ENCODE measurements around the gene SLC24A4.

The SLC24A4 gene

GRCh38 chr14:92404018-92404417, 81.1 kb downstream of the SLC24A4 start:
- no CpG with 5 or more reads among the region's 4 CpGs for WGBS, 2 donors (ENCODE audit: extremely low coverage in 2 of 2, insufficient read length in 2 of 2, insufficient replicate concordance in 1 of 2)
- Histone ChIP-seq H4K8ac (ENCODE audit: low read depth, low read length) (no peak overlapping the region), H3K27me3 (ENCODE audit: control insufficient read depth in 3 of 3, insufficient read depth in 3 of 3, low read depth in 1 of 3, low read length in 3 of 3) (peaks cover 0 to 6% (median 0%) of the 10 kb centered on the region in 3 experiments), H2AK5ac (ENCODE audit: low read depth, low read length) (no peak overlapping the region), H3K14ac (ENCODE audit: low read length) (no peak overlapping the region), H3K4me2 (ENCODE audit: insufficient read depth, low read length, poor library complexity, severe bottlenecking) (no peak overlapping the region), H3K27ac (replicated peaks; ENCODE audit: low read length) (no peak overlapping the region), H3K9ac (ENCODE audit: low read depth, low read length, poor library complexity) (no peak overlapping the region), H3K79me1 (ENCODE audit: low read depth, low read length) (no peaks in the 10 kb centered on the region), H2BK120ac (ENCODE audit: low read depth, low read length) (no peak overlapping the region), H2AFZ (ENCODE audit: low read length) (no peak overlapping the region), H3K18ac (ENCODE audit: low read length) (no peak overlapping the region), H3K23ac (ENCODE audit: low read depth, low read length, poor library complexity) (no peak overlapping the region), H2BK5ac (ENCODE audit: low read length) (no peak overlapping the region), H3K36me3 (replicated peaks in 1 of 2; ENCODE audit: control insufficient read depth in 2 of 2, insufficient read depth in 2 of 2, low read length in 2 of 2) (no peaks in the 10 kb centered on the region), H3K4ac (ENCODE audit: low read length) (no peak overlapping the region), H2BK15ac (ENCODE audit: low read length) (no peak overlapping the region), H3K4me3 (ENCODE audit: low read length in 2 of 2) (no peak overlapping the region), H3K9me3 (replicated peaks in 1 of 2; ENCODE audit: control insufficient read depth in 2 of 2, insufficient read depth in 1 of 2, low read depth in 1 of 2, low read length in 2 of 2) (peaks cover 0 to 5% of the 10 kb centered on the region in 2 donors), H4K91ac (ENCODE audit: low read depth, low read length, poor library complexity) (no peak overlapping the region), H2BK12ac (ENCODE audit: low read length) (no peak overlapping the region), H3K4me1 (ENCODE audit: control insufficient read depth in 2 of 2, insufficient read depth in 1 of 2, low read depth in 1 of 2, low read length in 2 of 2) (no peaks in the 10 kb centered on the region)
- DNase-seq (ENCODE audit: low spot score): no peak

DNA sequence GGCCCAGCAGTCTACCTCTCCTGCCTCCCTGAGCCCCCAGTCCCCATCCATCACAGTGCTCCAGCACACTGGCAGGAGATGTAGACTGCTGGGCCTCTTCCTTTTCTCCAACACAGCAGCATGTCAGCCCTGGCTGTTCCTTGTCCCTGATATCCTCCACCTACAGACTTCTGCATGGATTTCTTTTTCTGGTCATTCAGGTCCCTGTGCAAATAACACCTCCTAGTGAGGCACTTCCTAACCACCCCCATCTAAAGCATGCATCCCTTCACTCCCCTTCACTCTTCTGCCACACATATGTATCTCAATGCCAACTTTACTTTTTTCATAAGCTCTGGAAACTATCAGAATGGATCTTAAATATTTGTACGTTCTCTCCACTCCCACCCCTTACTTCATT, 81.5 kb downstream of the SLC24A4 start:
- no peak overlapping the region for H3K9ac ChIP-seq (ENCODE audit: low read depth, low read length, poor library complexity)
- no peaks in the 10 kb centered on the region for H3K36me3 ChIP-seq (replicated peaks in 1 of 2; ENCODE audit: control insufficient read depth in 2 of 2, insufficient read depth in 2 of 2, low read length in 2 of 2)
- H3K9me3 ChIP-seq (replicated peaks in 1 of 2; ENCODE audit: control insufficient read depth in 2 of 2, insufficient read depth in 1 of 2, low read depth in 1 of 2, low read length in 2 of 2): peaks cover 0 to 5% of the 10 kb centered on the region in 2 donors
- no peak overlapping the region for H3K18ac ChIP-seq (ENCODE audit: low read length)
- DNase-seq (ENCODE audit: low spot score): no peak
- H2AFZ ChIP-seq (ENCODE audit: low read length): no peak overlapping the region
- H3K4ac ChIP-seq (ENCODE audit: low read length): no peak overlapping the region
- H3K4me1 ChIP-seq (ENCODE audit: control insufficient read depth in 2 of 2, insufficient read depth in 1 of 2, low read depth in 1 of 2, low read length in 2 of 2): no peaks in the 10 kb centered on the region
- no CpG with 5 or more reads among the region's 1 CpG for WGBS, 2 donors (ENCODE audit: extremely low coverage in 2 of 2, insufficient read length in 2 of 2, insufficient replicate concordance in 1 of 2)
- H3K14ac ChIP-seq (ENCODE audit: low read length): no peak overlapping the region
- no peak overlapping the region for H4K91ac ChIP-seq (ENCODE audit: low read depth, low read length, poor library complexity)
- no peak overlapping the region for H2BK5ac ChIP-seq (ENCODE audit: low read length)
- H3K27ac ChIP-seq (replicated peaks; ENCODE audit: low read length): no peak overlapping the region
- H2BK12ac ChIP-seq (ENCODE audit: low read length): no peak overlapping the region
- H2AK5ac ChIP-seq (ENCODE audit: low read depth, low read length): no peak overlapping the region
- H3K23ac ChIP-seq (ENCODE audit: low read depth, low read length, poor library complexity): no peak overlapping the region
- H3K4me3 ChIP-seq (ENCODE audit: low read length in 2 of 2): no peak overlapping the region
- H4K8ac ChIP-seq (ENCODE audit: low read depth, low read length): no peak overlapping the region
- no peak overlapping the region for H3K4me2 ChIP-seq (ENCODE audit: insufficient read depth, low read length, poor library complexity, severe bottlenecking)
- H3K27me3 ChIP-seq (ENCODE audit: control insufficient read depth in 3 of 3, insufficient read depth in 3 of 3, low read depth in 1 of 3, low read length in 3 of 3): peaks cover 0 to 4% (median 0%) of the 10 kb centered on the region in 3 experiments
- no peaks in the 10 kb centered on the region for H3K79me1 ChIP-seq (ENCODE audit: low read depth, low read length)
- H2BK120ac ChIP-seq (ENCODE audit: low read depth, low read length): no peak overlapping the region
- no peak overlapping the region for H2BK15ac ChIP-seq (ENCODE audit: low read length)

DNA sequence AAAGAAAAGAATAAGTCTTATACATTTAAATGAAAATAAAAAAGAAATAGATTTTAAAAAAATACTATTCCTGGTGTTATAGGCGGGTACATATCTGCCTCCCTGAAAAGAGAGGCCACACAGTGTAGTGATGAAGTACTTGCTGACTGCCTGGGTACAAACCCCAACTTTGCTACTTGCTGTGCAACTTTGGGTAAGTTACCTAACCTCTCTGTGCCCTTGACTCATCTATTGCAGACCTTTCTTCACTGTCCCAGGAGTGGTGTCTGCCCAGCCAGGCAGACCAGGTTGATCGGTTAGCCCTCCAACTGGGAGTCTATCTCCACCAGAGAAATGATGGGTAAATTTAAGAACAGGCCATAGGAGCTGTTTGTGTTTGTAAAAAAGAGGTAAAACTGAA, 82.0 kb downstream of the SLC24A4 start:
- H2BK12ac ChIP-seq (ENCODE audit: low read length): no peak overlapping the region
- H3K9me3 ChIP-seq (replicated peaks in 1 of 2; ENCODE audit: control insufficient read depth in 2 of 2, insufficient read depth in 1 of 2, low read depth in 1 of 2, low read length in 2 of 2): peaks cover 0 to 5% of the 10 kb centered on the region in 2 donors
- H3K4me3 ChIP-seq (ENCODE audit: low read length in 2 of 2): no peak overlapping the region
- no peaks in the 10 kb centered on the region for H3K4me1 ChIP-seq (ENCODE audit: control insufficient read depth in 2 of 2, insufficient read depth in 1 of 2, low read depth in 1 of 2, low read length in 2 of 2)
- H3K4ac ChIP-seq (ENCODE audit: low read length): no peak overlapping the region
- no peaks in the 10 kb centered on the region for H3K79me1 ChIP-seq (ENCODE audit: low read depth, low read length)
- no peak overlapping the region for H3K14ac ChIP-seq (ENCODE audit: low read length)
- H4K8ac ChIP-seq (ENCODE audit: low read depth, low read length): no peak overlapping the region
- H2BK15ac ChIP-seq (ENCODE audit: low read length): no peak overlapping the region
- no peak for DNase-seq (ENCODE audit: low spot score)
- H2BK120ac ChIP-seq (ENCODE audit: low read depth, low read length): no peak overlapping the region
- H3K4me2 ChIP-seq (ENCODE audit: insufficient read depth, low read length, poor library complexity, severe bottlenecking): no peak overlapping the region
- H3K36me3 ChIP-seq (replicated peaks in 1 of 2; ENCODE audit: control insufficient read depth in 2 of 2, insufficient read depth in 2 of 2, low read length in 2 of 2): no peaks in the 10 kb centered on the region
- H4K91ac ChIP-seq (ENCODE audit: low read depth, low read length, poor library complexity): no peak overlapping the region
- no peak overlapping the region for H2AK5ac ChIP-seq (ENCODE audit: low read depth, low read length)
- no peak overlapping the region for H2AFZ ChIP-seq (ENCODE audit: low read length)
- no CpG with 5 or more reads among the region's 2 CpGs for WGBS, 2 donors (ENCODE audit: extremely low coverage in 2 of 2, insufficient read length in 2 of 2, insufficient replicate concordance in 1 of 2)
- no peak overlapping the region for H3K23ac ChIP-seq (ENCODE audit: low read depth, low read length, poor library complexity)
- H3K27ac ChIP-seq (replicated peaks; ENCODE audit: low read length): no peak overlapping the region
- no peaks in the 10 kb centered on the region for H3K27me3 ChIP-seq (ENCODE audit: control insufficient read depth in 3 of 3, insufficient read depth in 3 of 3, low read depth in 1 of 3, low read length in 3 of 3)
- no peak overlapping the region for H3K9ac ChIP-seq (ENCODE audit: low read depth, low read length, poor library complexity)
- H3K18ac ChIP-seq (ENCODE audit: low read length): no peak overlapping the region
- H2BK5ac ChIP-seq (ENCODE audit: low read length): no peak overlapping the region

- Histone ChIP-seq H3K4me3 (ENCODE audit: low read length in 2 of 2) (no peak overlapping the region), H3K18ac (ENCODE audit: low read length) (no peak overlapping the region), H3K4ac (ENCODE audit: low read length) (no peak overlapping the region), H3K9ac (ENCODE audit: low read depth, low read length, poor library complexity) (no peak overlapping the region), H3K27ac (replicated peaks; ENCODE audit: low read length) (no peak overlapping the region), H3K27me3 (ENCODE audit: control insufficient read depth in 3 of 3, insufficient read depth in 3 of 3, low read depth in 1 of 3, low read length in 3 of 3) (peaks cover 0 to 2% (median 0%) of the 10 kb centered on the region in 3 experiments), H2AK5ac (ENCODE audit: low read depth, low read length) (no peak overlapping the region), H4K91ac (ENCODE audit: low read depth, low read length, poor library complexity) (no peak overlapping the region), H2BK15ac (ENCODE audit: low read length) (no peak overlapping the region), H3K9me3 (replicated peaks in 1 of 2; ENCODE audit: control insufficient read depth in 2 of 2, insufficient read depth in 1 of 2, low read depth in 1 of 2, low read length in 2 of 2) (peaks cover 0 to 5% of the 10 kb centered on the region in 2 donors), H2BK5ac (ENCODE audit: low read length) (no peak overlapping the region), H3K14ac (ENCODE audit: low read length) (no peak overlapping the region), H3K23ac (ENCODE audit: low read depth, low read length, poor library complexity) (no peak overlapping the region), H2BK120ac (ENCODE audit: low read depth, low read length) (no peak overlapping the region), H2BK12ac (ENCODE audit: low read length) (no peak overlapping the region), H4K8ac (ENCODE audit: low read depth, low read length) (no peak overlapping the region), H2AFZ (ENCODE audit: low read length) (no peak overlapping the region), H3K4me2 (ENCODE audit: insufficient read depth, low read length, poor library complexity, severe bottlenecking) (no peak overlapping the region), H3K4me1 (ENCODE audit: control insufficient read depth in 2 of 2, insufficient read depth in 1 of 2, low read depth in 1 of 2, low read length in 2 of 2) (no peaks in the 10 kb centered on the region), H3K79me1 (ENCODE audit: low read depth, low read length) (no peaks in the 10 kb centered on the region), H3K36me3 (replicated peaks in 1 of 2; ENCODE audit: control insufficient read depth in 2 of 2, insufficient read depth in 2 of 2, low read length in 2 of 2) (no peaks in the 10 kb centered on the region)
- no CpG with 5 or more reads among the region's 1 CpG for WGBS, 2 donors (ENCODE audit: extremely low coverage in 2 of 2, insufficient read length in 2 of 2, insufficient replicate concordance in 1 of 2)
- DNase-seq (ENCODE audit: low spot score): no peak
Observed at GRCh38 chr14:92407410-92407809, 84.4 kb downstream of the SLC24A4 start.
